ENCODE results near the gene CDC45. TPM values are rescaled to one million over a fixed set of nuclear protein-coding genes. Genes with fewer than 3 reads are reported as not detected.
A peak's percentile ranks its signal among the peaks of the same experiment; 100 is the strongest.

Gene CDC45
- total and polyA plus RNA-seq, 2 donors, result 5.1 to 31.7 TPM

GRCh38 chr22:19488285-19488684 is 8.6 kb downstream of the CDC45 start:
- no peak overlapping the region for H3K27ac ChIP-seq (ENCODE audit: low read depth in 1 of 2, low read length in 1 of 2)
- no peaks in the 10 kb centered on the region for H3K9me3 ChIP-seq (ENCODE audit: control insufficient read depth in 2 of 2, insufficient read depth in 1 of 2, low read length in 1 of 2)
- H3K27me3 ChIP-seq (ENCODE audit: control insufficient read depth in 2 of 2, insufficient read depth in 1 of 2, low read length in 1 of 2), result no peaks in the 10 kb centered on the region
- 99% methylated on average over 2 of the region's 2 CpGs for WGBS
- DNase-seq (ENCODE audit: low read depth in 6 of 9, low spot score in 9 of 9), result no peak
- H3K4me1 ChIP-seq (ENCODE audit: control insufficient read depth in 2 of 2, insufficient read depth in 2 of 2, low read length in 2 of 2), result no peaks in the 10 kb centered on the region
- peaks cover 12 to 41% of the 10 kb centered on the region in 2 donors for H3K36me3 ChIP-seq (ENCODE audit: control insufficient read depth in 2 of 2, insufficient read depth in 2 of 2, low read length in 1 of 2)
- H3K4me3 ChIP-seq (ENCODE audit: low read length in 2 of 2), result no peak overlapping the region

- Histone ChIP-seq H3K9me3 (ENCODE audit: control insufficient read depth in 2 of 2, insufficient read depth in 1 of 2, low read length in 1 of 2) (no peaks in the 10 kb centered on the region), H3K4me1 (ENCODE audit: control insufficient read depth in 2 of 2, insufficient read depth in 2 of 2, low read length in 2 of 2) (no peaks in the 10 kb centered on the region), H3K4me3 (ENCODE audit: low read length in 2 of 2) (no peak overlapping the region), H3K36me3 (ENCODE audit: control insufficient read depth in 2 of 2, insufficient read depth in 2 of 2, low read length in 1 of 2) (peaks cover 13 to 38% of the 10 kb centered on the region in 2 donors), H3K27ac (ENCODE audit: low read depth in 1 of 2, low read length in 1 of 2) (no peak overlapping the region), H3K27me3 (ENCODE audit: control insufficient read depth in 2 of 2, insufficient read depth in 1 of 2, low read length in 1 of 2) (no peaks in the 10 kb centered on the region)
- no peak for DNase-seq (ENCODE audit: low read depth in 6 of 9, low spot score in 9 of 9)
- 98% methylated on average over 7 of the region's 7 CpGs for WGBS
Observed at GRCh38 chr22:19488884-19489843, 9.4 kb downstream of the CDC45 start.

GRCh38 chr22:19490628-19491230 is 11.0 kb downstream of the CDC45 start:
- no peak for DNase-seq (ENCODE audit: low read depth in 6 of 9, low spot score in 9 of 9)
- Histone ChIP-seq H3K4me1 (ENCODE audit: control insufficient read depth in 2 of 2, insufficient read depth in 2 of 2, low read length in 2 of 2) (no peaks in the 10 kb centered on the region), H3K27ac (ENCODE audit: low read depth in 1 of 2, low read length in 1 of 2) (no peak overlapping the region), H3K27me3 (ENCODE audit: control insufficient read depth in 2 of 2, insufficient read depth in 1 of 2, low read length in 1 of 2) (no peaks in the 10 kb centered on the region), H3K9me3 (ENCODE audit: control insufficient read depth in 2 of 2, insufficient read depth in 1 of 2, low read length in 1 of 2) (no peaks in the 10 kb centered on the region), H3K36me3 (ENCODE audit: control insufficient read depth in 2 of 2, insufficient read depth in 2 of 2, low read length in 1 of 2) (peaks cover 11 to 34% of the 10 kb centered on the region in 2 donors), H3K4me3 (ENCODE audit: low read length in 2 of 2) (no peak overlapping the region)
- 98% methylated on average over 5 of the region's 5 CpGs for WGBS

- Histone ChIP-seq H3K9me3 (ENCODE audit: control insufficient read depth in 2 of 2, insufficient read depth in 1 of 2, low read length in 1 of 2) (no peaks in the 10 kb centered on the region), H3K36me3 (ENCODE audit: control insufficient read depth in 2 of 2, insufficient read depth in 2 of 2, low read length in 1 of 2) (peaks cover 23 to 45% of the 10 kb centered on the region in 2 donors), H3K27ac (ENCODE audit: low read depth in 1 of 2, low read length in 1 of 2) (no peak overlapping the region), H3K4me3 (ENCODE audit: low read length in 2 of 2) (no peak overlapping the region), H3K4me1 (ENCODE audit: control insufficient read depth in 2 of 2, insufficient read depth in 2 of 2, low read length in 2 of 2) (no peaks in the 10 kb centered on the region), H3K27me3 (ENCODE audit: control insufficient read depth in 2 of 2, insufficient read depth in 1 of 2, low read length in 1 of 2) (no peaks in the 10 kb centered on the region)
- WGBS, result 96% methylated on average over 6 of the region's 6 CpGs
- DNase-seq (ENCODE audit: low read depth in 6 of 9, low spot score in 9 of 9), result no peak
Observed at GRCh38 chr22:19492504-19493174, 12.9 kb downstream of the CDC45 start.

- 97% methylated on average over 8 of the region's 8 CpGs for WGBS
- no peak for DNase-seq (ENCODE audit: low read depth in 6 of 9, low spot score in 9 of 9)
- no peak overlapping the region for H3K27ac ChIP-seq (ENCODE audit: low read depth in 1 of 2, low read length in 1 of 2)
- peaks cover 31 to 44% of the 10 kb centered on the region in 2 donors for H3K36me3 ChIP-seq (ENCODE audit: control insufficient read depth in 2 of 2, insufficient read depth in 2 of 2, low read length in 1 of 2)
- no peaks in the 10 kb centered on the region for H3K4me1 ChIP-seq (ENCODE audit: control insufficient read depth in 2 of 2, insufficient read depth in 2 of 2, low read length in 2 of 2)
- no peak overlapping the region for H3K4me3 ChIP-seq (ENCODE audit: low read length in 2 of 2)
- no peaks in the 10 kb centered on the region for H3K9me3 ChIP-seq (ENCODE audit: control insufficient read depth in 2 of 2, insufficient read depth in 1 of 2, low read length in 1 of 2)
- H3K27me3 ChIP-seq (ENCODE audit: control insufficient read depth in 2 of 2, insufficient read depth in 1 of 2, low read length in 1 of 2), result no peaks in the 10 kb centered on the region
Observed at GRCh38 chr22:19494001-19494560, 14.4 kb downstream of the CDC45 start.

GRCh38 chr22:19494676-19495173 is 15.0 kb downstream of the CDC45 start:
- H3K36me3 ChIP-seq (ENCODE audit: control insufficient read depth in 2 of 2, insufficient read depth in 2 of 2, low read length in 1 of 2), result peaks cover 36 to 43% of the 10 kb centered on the region in 2 donors
- 98% methylated on average over 6 of the region's 6 CpGs for WGBS

GRCh38 chr22:19495562-19496323 is 16.0 kb downstream of the CDC45 start:
- Histone ChIP-seq H3K27me3 (ENCODE audit: control insufficient read depth in 2 of 2, insufficient read depth in 1 of 2, low read length in 1 of 2) (no peaks in the 10 kb centered on the region), H3K9me3 (ENCODE audit: control insufficient read depth in 2 of 2, insufficient read depth in 1 of 2, low read length in 1 of 2) (no peaks in the 10 kb centered on the region), H3K4me1 (ENCODE audit: control insufficient read depth in 2 of 2, insufficient read depth in 2 of 2, low read length in 2 of 2) (no peaks in the 10 kb centered on the region), H3K27ac (ENCODE audit: low read depth in 1 of 2, low read length in 1 of 2) (peak overlapping the region in 1 of 2 donors; percentile 9), H3K4me3 (ENCODE audit: low read length in 2 of 2) (no peak overlapping the region), H3K36me3 (ENCODE audit: control insufficient read depth in 2 of 2, insufficient read depth in 2 of 2, low read length in 1 of 2) (peaks cover 39 to 47% of the 10 kb centered on the region in 2 donors)
- WGBS, result 90% methylated on average over 5 of the region's 5 CpGs
- DNase-seq (ENCODE audit: low read depth in 6 of 9, low spot score in 9 of 9), result peak in 1 of 9 donors; percentile 22

More at GRCh38 chr22:19494676-19495173, 15.0 kb downstream of the CDC45 start:
- no peak for DNase-seq (ENCODE audit: low read depth in 6 of 9, low spot score in 9 of 9)
- Histone ChIP-seq H3K27me3 (ENCODE audit: control insufficient read depth in 2 of 2, insufficient read depth in 1 of 2, low read length in 1 of 2) (no peaks in the 10 kb centered on the region), H3K27ac (ENCODE audit: low read depth in 1 of 2, low read length in 1 of 2) (no peak overlapping the region), H3K4me1 (ENCODE audit: control insufficient read depth in 2 of 2, insufficient read depth in 2 of 2, low read length in 2 of 2) (no peaks in the 10 kb centered on the region), H3K4me3 (ENCODE audit: low read length in 2 of 2) (no peak overlapping the region), H3K9me3 (ENCODE audit: control insufficient read depth in 2 of 2, insufficient read depth in 1 of 2, low read length in 1 of 2) (no peaks in the 10 kb centered on the region)

GRCh38 chr22:19496324-19496630 is 16.6 kb downstream of the CDC45 start:
- Histone ChIP-seq H3K4me1 (ENCODE audit: control insufficient read depth in 2 of 2, insufficient read depth in 2 of 2, low read length in 2 of 2) (no peaks in the 10 kb centered on the region), H3K27me3 (ENCODE audit: control insufficient read depth in 2 of 2, insufficient read depth in 1 of 2, low read length in 1 of 2) (no peaks in the 10 kb centered on the region), H3K36me3 (ENCODE audit: control insufficient read depth in 2 of 2, insufficient read depth in 2 of 2, low read length in 1 of 2) (peaks cover 39 to 47% of the 10 kb centered on the region in 2 donors), H3K4me3 (ENCODE audit: low read length in 2 of 2) (no peak overlapping the region), H3K9me3 (ENCODE audit: control insufficient read depth in 2 of 2, insufficient read depth in 1 of 2, low read length in 1 of 2) (no peaks in the 10 kb centered on the region), H3K27ac (ENCODE audit: low read depth in 1 of 2, low read length in 1 of 2) (no peak overlapping the region)
- WGBS, result 97% methylated on average over 3 of the region's 3 CpGs
- DNase-seq (ENCODE audit: low read depth in 6 of 9, low spot score in 9 of 9), result no peak

All from thymus (tissue), 11 donors.